ENCODE measurements around the gene PHACTR3.

Gene PHACTR3

GRCh38 chr20:59676126-59676850 is 71.9 kb downstream of the PHACTR3 start:
- DNase-seq, result no peak

GRCh38 chr20:59676851-59677182 is 72.5 kb downstream of the PHACTR3 start:
- no peak for DNase-seq

GRCh38 chr20:59677586-59677985 is 73.2 kb downstream of the PHACTR3 start:
- DNase-seq, result no peak

- no peak for DNase-seq
Measured at GRCh38 chr20:59678288-59678687, 73.9 kb downstream of the PHACTR3 start.

- DNase-seq, result no peak
Measured at GRCh38 chr20:59678951-59679350, 74.6 kb downstream of the PHACTR3 start.

GRCh38 chr20:59680148-59680650 is 75.9 kb downstream of the PHACTR3 start:
- no peak for DNase-seq

GRCh38 chr20:59680852-59681251 is 76.5 kb downstream of the PHACTR3 start:
- no peak for DNase-seq

GRCh38 chr20:59682603-59683002 is 78.3 kb downstream of the PHACTR3 start:
- DNase-seq, result no peak

- DNase-seq, result no peak
Measured at GRCh38 chr20:59683181-59683580, 78.8 kb downstream of the PHACTR3 start.

- no peak for DNase-seq
Measured at GRCh38 chr20:59684685-59685242, 80.4 kb downstream of the PHACTR3 start.

- DNase-seq, result no peak
Measured at GRCh38 chr20:59686404-59687346, 82.3 kb downstream of the PHACTR3 start.

- DNase-seq, result no peak
Measured at GRCh38 chr20:59688356-59688755, 84.0 kb downstream of the PHACTR3 start.

- no peak for DNase-seq
Measured at GRCh38 chr20:59688999-59689398, 84.7 kb downstream of the PHACTR3 start.

- DNase-seq, result no peak
Measured at GRCh38 chr20:59690101-59690500, 85.8 kb downstream of the PHACTR3 start.

GRCh38 chr20:59690976-59691375 is 86.6 kb downstream of the PHACTR3 start:
- no peak for DNase-seq

- no peak for DNase-seq
Measured at GRCh38 chr20:59692139-59692538, 87.8 kb downstream of the PHACTR3 start.

GRCh38 chr20:59693587-59693986 is 89.2 kb downstream of the PHACTR3 start:
- no peak for DNase-seq

GRCh38 chr20:59696476-59696875 is 92.1 kb downstream of the PHACTR3 start:
- DNase-seq, result no peak

GRCh38 chr20:59697068-59697467 is 92.7 kb downstream of the PHACTR3 start:
- no peak for DNase-seq

- DNase-seq, result no peak
Measured at GRCh38 chr20:59698598-59698997, 94.3 kb downstream of the PHACTR3 start.

GRCh38 chr20:59701236-59701635 is 96.9 kb downstream of the PHACTR3 start:
- no peak for DNase-seq

GRCh38 chr20:59703046-59703445 is 98.7 kb downstream of the PHACTR3 start:
- no peak for DNase-seq

GRCh38 chr20:59705651-59706399 is 101.5 kb downstream of the PHACTR3 start:
- DNase-seq, result no peak

Measured in NK-92 treated with Interleukin-12 subunit alpha and Interleukin-12 subunit beta, amount 100 ng/mL, for 24 hours (cell line).